DMS153 (cell line): ENCODE data around the gene CRIM1.
A peak's percentile ranks its signal among the peaks of the same experiment; 100 is the strongest.

ENCODE experiments used
- DNase-seq: peaks from one replicate; lab custom pipeline; 2025; lab: John Stamatoyannopoulos, UW

Gene CRIM1

DNA sequence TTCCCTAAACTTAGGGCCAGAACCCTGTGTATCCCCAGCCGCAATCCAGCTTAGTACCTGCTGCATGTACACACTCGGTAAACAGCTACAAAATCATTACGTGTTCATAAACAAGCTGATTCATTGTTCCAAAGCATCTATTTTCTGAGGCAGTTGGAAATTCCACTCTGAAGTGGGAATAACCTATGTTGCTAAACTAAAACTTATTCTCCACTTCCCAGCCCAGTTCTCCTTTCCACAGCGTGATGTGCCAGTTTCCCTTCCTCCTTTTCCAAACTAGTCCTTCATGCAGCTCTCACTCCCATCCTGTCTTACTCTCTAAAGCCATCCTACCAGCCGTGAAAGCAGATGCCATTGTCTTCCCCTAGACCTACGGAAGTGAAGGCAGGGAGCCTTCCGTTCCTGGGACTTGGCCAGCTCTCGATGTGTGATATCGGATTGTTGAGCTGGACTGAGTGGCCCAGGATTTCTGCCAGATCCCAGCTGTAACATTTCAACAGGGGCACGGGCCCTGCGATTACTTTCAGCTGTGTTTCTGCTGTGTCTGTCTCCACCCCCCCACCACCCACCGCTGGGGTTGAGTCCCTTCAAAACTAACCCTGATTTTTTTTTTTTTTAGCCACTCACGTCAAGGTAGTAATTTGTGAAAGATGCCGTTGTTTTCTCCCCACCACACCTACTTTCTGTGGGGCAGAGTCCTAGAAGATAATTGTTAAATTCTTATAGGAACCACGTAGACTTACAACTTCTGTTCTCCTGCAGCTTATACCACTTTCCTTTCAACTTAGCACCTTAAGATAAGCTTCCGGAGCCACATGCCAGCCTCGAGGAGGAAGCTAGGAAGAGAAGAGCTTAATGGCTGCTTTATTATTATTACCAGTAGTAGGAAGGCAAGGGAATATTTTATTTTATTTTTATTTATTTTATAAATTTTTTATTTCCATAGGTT lies 100.9 kb downstream of the CRIM1 start:
- no peak for DNase-seq

DNA sequence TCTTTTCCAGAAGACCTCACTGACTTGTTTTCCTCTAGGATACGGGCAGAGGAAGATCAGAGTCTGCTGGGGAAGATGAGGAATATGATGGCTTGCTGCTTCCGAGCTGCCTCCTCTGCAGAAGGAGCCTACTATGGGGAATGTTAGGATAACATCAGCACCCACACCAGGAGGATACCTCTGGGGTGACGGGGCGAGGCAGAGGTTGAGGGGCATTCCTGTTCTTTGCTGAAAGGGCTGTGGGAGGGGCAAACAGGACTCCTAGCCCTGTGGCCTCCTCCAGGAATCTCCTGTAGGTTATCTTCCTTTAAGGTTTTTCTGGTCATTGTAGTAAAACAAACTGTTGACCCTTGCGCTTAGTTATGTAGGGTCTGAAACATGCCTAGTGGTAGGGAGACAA lies 102.5 kb downstream of the CRIM1 start:
- DNase-seq, result no peak

DNA sequence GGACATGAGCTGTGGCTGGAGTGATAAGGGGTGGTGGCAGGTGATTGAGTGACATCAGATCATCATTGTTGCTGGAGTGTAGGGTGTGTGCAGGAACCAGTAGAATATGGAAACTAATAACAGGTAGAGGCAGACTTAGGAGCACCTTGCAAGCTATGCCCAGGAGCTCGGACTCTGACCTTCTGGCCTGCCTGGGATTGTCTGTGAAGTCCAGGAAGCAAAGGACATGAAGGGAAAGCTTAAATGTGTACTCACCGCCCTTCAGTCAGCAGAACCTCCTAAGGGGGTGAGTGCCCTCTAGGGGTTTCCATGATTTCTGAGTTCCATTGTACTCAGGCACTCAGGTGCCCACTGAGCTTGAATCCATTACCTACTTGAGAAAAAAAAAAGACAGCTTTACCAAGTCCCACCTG lies 104.2 kb downstream of the CRIM1 start:
- DNase-seq, result peak; percentile 71

DNA sequence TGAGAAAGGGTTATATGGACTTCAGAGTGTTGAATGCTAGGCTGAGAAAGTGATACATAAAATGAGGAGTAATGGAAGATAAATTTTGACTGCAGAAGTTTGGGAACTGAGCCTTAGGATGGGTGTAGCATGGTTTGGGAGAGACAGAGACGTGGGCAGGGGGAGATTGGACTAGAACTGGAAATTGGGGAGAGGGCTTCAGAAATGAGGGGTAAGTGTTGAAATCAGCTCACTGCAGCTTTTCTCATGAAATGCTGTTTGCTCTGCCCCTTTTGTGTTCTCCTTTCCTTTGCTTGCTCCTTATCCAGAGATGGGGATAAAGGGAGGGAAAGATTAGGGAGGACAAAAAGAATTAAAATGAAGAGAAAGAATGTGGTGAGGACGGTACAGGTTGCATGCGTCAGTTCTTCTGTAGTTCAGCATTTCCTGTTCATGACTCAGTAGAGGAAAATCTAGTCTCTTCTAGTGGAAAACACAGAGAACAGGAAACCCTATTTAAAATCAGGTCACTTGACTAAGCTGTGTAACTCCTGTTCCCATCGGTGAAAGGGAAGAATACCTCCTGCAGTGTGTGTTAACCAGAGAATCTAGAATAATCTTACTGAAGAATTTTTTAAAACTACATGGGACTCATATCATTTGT lies 105.6 kb downstream of the CRIM1 start:
- no peak for DNase-seq

DNA sequence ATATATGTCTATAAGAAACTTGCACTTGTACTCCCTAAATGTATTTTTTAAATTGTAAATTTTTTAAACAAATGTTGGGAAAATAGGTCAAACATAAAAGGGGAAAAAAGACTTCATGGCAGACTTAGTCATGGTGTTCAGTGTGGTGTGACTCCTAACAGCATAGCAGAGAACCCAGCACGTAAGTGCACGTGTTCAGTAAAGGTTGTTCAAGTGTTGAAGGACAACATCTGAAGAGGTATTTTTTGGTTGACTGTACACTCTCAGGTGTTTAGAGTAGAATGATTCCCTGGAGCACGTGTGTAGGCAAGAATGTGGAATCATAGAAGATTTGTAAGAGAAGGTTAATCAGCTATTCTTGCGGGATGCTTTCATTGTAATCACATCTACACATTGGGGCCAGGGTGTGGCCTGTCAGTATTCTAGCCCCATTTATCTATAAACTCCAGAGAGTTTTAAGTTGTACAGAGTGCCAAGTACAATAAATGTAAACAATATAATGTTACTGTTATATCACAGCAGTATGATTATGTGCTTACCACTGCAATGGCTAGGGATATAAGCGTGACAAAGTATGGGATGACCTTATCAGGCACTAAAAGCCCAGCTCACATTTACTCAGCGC lies 106.8 kb downstream of the CRIM1 start:
- no peak for DNase-seq

DNA sequence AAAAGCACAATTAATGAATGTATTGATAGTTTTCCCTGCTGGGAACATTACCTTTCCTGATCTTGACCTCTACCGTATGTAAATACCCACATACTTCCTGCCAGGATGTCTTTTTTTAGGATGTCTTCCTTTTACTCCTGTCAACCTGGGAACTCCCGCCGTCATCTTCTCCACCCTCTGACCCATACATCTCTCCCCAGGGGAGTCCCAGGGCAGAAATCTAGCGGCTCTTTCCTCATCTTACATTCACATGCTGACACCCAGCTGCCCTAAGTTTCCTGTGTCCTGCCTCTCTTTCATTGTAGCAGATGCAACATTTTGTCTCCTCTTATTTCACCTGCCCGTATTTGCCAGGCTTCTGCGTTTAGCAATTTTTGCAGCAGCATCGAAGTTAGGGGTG lies 107.8 kb downstream of the CRIM1 start:
- no peak for DNase-seq

DNA sequence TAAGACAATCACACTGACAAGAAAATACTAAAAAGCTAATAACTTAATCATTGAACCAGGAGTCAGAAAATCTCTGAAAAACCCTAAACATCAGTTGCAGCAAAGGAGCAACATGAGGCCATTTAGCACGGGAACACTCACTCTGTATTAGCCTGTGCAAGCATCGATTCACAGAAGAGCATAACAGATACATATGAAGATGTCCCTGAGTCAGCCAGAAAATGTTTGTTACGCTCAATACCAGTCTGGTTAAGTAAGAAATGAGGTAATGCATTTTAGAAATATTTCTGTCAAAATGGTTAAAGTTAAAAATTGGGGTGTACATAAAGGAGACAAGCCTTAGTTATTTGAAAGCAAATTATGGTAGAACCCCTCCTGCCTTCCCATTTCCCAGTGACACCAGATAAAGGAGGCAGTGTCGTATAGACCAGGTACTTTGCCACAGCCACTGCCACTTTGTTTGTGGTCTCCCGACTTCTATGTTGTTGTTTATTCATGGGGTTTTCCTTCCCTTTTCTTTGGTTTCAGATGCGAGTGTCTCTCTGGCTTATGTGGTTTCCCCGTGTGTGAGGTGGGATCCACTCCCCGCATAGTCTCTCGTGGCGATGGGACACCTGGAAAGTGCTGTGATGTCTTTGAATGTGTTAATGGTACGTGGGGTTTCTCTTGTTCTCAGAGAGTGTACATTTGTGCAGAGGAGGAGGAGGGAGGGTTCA lies 108.6 kb downstream of the CRIM1 start:
- no peak for DNase-seq

DNA sequence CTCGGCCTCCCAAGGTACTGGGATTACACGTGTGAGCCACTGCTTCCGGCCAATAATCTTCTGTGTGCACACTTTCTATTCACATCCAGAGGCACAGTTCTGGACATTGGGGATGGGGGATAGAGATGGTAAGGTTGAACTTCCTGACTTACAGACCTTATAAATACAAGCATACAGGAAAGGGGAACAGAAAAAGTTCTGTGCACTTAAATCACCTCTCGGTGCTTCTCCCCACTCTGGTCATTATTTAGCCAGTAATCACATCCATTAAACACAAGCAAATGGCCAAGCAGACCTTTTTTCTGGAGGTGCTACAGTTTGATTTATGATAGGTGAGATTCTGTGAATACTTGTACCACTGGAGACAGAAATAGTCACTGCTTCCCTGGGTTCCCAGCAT lies 110.6 kb downstream of the CRIM1 start:
- no peak for DNase-seq

DNA sequence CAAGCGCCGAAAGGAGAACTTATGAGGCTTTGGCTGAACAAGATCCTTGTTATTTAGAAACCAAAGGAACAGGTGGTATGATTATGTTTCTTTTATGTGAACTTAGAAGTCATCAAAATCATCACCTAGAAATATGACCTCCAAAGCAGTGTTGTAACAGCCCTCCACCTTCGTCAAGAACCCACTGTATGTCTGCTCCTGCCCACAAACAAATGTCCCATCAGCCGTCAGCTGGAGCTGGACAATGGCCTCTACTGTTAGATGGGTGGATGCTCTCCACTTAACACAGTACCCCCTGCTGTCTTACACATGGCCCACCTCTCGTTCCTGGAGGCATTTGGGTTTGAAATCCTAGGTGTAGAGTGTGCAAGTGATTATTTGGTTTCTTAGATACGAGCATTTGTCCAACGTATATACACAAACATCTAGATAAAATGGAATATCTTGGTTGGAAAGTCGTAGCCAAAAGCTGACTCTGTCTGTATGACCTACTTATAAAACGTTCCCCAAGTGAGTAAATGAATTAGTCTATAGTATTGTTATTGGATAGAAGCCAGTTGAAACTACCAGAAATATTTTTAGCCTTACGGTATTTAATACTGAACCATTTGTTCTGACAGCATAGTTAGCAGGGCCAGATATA lies 113.0 kb downstream of the CRIM1 start:
- no peak for DNase-seq

DNA sequence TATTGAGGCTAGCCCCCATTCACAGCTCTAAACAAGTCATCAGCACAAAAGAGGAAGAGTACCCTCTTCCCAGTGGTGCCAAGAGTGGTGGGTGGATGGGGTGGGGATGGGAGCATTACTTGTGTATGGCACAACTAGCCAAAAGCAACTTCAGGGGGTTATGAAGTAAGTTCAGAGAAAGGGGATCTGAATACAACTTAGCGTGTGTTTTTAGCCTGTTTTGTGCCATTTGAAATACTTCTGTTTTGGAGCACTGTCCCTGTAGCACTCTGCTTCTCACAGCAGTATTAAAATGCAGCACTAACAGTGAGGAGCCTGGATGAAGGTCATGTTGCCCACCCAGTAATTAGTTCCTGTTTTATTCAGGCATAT lies 113.5 kb downstream of the CRIM1 start:
- no peak for DNase-seq

DNA sequence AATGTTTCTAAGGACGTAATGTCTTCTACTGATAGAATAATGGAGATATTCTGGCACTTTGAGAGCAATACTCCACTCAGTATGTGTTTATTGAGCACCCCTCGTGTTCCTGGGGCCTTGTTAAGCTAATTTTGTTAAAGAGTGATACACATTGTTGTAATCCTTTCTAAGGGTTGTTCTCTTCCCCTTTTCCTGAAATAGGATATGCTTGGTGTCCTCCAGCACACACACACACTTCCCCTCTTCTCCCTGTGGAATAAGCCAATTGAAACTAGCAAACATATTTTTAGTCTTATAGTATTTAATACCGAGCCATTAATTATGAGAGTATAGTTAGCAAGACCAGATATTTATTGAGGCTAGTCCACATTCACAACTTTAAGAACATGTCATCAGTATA lies 114.1 kb downstream of the CRIM1 start:
- no peak for DNase-seq

DNA sequence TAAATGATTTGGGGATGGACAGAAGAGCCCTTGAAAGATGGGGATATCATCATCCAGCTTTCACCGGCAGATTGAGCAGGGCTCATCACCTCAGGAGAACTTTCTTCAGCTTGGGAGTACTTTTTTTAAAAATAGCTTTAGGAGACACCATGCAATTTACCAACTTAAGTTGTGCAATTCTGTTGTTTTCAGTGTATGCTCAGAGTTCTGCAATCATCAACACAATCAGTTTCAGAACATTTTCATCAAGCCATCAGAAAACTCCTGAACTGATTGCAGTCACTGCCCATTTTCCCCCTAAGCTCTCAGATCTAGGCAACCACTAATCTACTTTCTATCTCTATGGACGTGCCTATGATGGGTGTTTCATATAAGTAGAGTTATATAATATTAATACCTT lies 117.7 kb downstream of the CRIM1 start:
- DNase-seq, result no peak

DNA sequence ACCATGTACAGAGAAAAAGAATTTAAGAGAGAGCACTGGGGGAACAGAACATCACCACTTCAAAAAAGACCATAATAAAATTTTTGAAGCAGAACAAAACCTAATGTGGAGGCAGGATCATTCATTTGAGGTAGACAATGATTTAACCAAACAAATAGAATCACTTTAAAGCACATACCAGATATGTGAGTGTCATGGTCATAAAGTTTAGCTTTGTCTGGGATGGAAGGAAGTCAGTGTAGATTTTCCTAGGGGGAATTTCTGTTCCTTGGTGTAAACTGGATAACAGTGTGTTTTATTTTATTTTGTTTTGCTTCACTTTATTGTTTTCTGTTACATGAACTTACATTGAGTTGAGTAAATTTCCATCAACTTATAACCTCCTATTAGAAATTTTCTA lies 120.8 kb downstream of the CRIM1 start:
- no peak for DNase-seq

DNA sequence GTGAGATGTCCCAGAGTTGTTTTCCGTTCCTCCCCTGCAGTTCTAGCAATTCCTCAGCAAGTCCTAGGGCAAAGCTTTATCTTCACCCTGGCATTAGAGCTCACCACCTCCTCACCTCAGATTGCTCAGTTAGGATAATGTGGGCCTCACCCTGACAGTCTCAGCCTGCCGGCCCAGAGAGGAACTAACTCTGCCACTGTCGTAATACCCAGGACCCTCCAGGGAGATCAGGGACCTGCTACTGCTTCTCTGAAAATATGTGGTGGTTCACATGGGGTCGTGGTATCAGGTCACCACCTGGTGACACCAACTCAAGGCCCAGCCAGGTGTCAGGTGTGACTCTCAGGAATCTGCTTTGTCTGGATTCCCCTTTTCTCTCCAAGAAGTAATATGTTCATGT lies 121.7 kb downstream of the CRIM1 start:
- DNase-seq, result no peak

DNA sequence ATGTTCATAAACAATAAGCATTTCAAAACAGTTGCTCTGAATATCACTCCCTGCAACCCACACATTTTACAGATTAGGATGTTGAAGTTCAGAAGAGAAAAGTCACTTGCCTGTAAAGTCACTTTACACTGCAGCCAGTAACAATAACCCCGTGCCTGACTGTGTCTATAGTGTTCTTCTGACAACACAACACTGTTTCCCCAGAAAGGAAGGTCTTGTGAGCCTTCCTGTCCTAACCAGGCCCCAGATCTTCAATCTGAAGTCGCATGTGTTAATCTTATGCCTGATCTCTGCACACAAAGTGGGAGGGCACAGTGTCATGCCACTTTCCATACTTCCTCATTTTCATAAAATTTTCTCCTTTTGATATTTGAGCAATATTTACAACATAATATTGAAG lies 122.2 kb downstream of the CRIM1 start:
- no peak for DNase-seq

DNA sequence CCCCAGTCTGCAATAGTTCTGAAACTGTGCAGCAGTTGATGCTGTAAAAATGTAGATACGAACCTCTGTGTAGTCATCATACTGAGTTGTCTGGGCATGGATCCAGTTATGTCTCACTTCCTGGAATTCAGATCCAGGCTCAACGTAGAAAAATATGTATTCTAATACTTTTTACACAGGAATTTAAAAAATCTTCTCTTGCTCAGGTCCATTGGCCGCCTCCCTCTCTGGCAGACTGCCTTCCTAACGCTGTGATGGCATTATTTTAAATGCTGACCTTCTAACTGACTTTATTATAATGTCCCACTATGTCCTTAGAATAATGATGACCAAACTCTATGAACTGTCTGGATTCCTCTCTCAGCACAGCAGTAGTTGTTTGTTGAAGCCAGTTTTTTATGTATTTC lies 122.8 kb downstream of the CRIM1 start:
- no peak for DNase-seq

DNA sequence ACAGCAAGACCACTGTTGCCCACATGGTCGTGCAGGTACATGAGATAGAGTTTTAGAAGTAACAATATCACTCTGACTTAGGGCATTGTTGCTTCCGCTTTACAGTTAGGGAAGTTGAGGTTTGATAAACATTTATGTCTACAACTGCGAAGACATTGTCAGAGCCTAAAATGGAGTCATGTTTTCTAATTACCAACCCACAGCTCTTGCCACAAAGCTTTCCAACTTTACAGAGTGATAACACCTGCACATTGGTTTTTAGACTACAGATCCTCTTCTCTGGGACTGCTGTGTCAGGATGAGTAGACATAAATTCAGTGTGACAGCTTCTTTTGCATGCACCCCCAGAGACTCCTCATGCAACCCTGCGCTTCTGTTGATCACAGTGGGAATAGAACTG lies 123.4 kb downstream of the CRIM1 start:
- DNase-seq, result no peak

DNA sequence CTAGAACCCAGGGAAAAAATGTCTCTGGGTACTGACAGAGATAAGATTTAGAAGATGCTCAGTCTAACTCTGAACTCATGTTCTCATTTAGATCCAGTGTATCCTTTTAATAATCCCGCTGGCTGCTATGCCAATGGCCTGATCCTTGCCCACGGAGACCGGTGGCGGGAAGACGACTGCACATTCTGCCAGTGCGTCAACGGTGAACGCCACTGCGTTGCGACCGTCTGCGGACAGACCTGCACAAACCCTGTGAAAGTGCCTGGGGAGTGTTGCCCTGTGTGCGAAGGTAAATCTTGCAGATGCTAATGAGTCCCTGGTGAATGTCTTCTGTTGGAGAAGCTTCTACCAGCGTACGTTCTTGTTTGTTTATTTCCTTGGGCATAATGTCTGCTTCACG lies 123.8 kb downstream of the CRIM1 start:
- DNase-seq, result no peak

DNA sequence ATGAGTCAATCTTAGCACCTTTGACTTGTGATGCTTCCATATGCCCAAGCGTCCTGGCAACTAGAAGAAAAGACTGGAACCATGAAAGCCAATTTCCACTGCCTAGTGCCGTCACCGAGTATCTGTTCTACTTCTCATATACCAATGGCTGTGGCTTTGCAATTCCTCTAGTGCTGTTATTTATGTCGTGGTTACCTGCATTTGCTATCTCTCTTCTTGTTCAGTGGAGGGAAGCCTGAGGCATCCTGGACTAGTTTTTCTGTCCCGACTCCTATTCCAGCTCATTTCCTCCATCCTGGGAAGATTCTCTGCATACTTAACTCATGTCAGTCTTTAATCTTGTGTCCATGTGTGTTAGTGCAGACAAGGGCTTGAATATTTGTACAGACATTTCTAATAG lies 124.5 kb downstream of the CRIM1 start:
- DNase-seq, result no peak

DNA sequence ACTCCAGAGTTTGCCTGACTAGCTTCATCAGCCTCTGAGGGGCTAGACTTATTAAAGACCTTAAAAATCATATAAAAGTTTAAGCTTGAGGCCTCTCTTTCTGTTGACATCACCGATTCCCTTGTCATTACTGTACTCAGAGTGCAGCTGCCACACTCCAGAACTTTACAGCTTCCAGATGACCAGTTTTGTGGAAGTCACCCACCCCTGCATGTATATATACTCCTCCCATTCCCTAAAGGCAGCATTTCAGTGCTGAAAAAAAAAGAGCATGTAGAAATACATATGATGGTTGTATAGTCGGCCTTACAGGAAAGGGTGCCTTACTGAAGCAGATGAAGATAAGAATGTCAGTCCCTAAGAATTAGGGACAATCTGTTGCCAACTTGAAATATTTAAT lies 125.1 kb downstream of the CRIM1 start:
- DNase-seq, result no peak

DNA sequence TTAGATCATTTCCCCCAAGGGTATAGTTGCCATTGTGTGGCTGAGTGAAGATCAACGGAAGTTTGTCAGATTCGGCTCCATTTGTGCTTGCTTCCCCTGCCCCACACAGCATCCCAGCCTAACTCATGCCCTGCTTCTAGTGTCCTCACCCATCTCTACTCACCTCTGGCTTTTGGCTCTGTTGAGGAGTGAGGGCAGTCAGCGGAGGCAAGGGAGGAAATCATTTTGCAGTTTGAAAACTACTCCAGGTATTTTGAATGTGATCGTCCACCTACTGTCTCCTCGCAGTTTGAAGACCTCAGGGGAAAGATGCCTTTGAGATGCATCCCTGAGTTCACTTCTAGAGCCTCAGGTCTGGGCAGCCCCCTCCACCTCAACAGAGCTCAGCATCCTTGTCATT lies 126.1 kb downstream of the CRIM1 start:
- DNase-seq, result no peak

DNA sequence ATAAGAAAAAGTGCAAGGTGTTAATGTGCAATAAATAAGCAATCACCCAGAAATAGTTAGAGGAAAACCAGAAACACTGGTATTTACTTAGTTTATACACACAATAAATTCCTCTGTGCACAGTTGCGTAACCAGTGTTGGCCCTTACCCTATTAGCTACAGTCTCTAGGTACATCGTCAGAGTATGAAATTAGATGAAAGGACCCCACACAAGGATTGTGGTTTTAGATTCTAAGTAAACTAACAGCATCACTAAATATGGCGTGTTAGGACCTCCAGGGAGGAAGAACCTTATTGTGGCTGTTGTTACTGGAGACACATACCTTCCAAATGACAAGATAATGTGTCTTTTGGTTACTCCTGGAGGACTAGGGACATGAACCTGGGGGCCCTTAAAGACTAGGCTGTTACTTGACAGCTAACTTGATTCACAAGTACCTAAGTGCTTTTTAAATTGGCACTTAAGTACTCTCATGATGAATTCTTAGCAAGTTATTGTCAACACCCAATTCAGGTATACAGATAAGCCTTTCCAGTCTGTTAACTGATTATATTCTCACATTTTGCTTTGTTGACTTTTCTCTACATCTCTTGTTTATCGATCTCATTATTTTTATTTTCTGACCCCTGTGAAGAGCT lies 127.1 kb downstream of the CRIM1 start:
- no peak for DNase-seq
